ENCODE data around the gene CNGB1.

DNA sequence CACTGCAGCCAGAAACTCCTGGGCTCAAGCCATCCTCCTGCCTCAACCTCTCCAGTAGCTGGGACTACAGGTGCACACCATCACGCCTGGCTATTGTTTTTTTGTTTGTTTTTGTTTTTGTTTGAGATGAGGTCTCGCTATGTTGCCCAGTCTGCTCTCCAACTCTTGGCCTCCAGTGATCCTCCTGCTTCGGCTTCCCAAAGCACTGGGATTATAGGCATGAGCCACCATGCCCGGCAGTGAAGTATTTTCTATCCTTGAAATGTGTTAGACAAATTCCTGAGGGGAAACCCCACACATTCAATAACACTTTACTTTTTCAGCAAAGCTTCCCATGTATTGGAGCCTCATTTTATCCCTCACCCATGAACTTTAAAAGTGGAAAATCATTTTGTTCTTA, 87.4 kb downstream of the CNGB1 start:
- TF ChIP-seq CTCF (IDR thresholded peaks at IDR 0.05) (no peak), EP300 (IDR thresholded peaks at IDR 0.05) (no peak), POLR2A (IDR thresholded peaks at IDR 0.05) (no peak)

Measured in ovary (tissue), 3 donors.